ENCODE results near the gene SLC6A1.

GRCh38 chr3:11053926-11054503 lies 61.5 kb downstream of the SLC6A1 start:
- no peak for TF ChIP-seq TAF1 (IDR thresholded peaks at IDR 0.05; ENCODE audit: borderline replicate concordance, insufficient read depth, low read length)
- TF ChIP-seq POLR2AphosphoS5 (IDR thresholded peaks at IDR 0.05; ENCODE audit: low read depth, low read length), result no peak
- no peak for TF ChIP-seq FOXP2 (optimal IDR thresholded peaks at IDR 0.05; ENCODE audit: borderline replicate concordance, extremely low read depth, extremely low read length, insufficient read depth)
- TF ChIP-seq REST (IDR thresholded peaks at IDR 0.05; ENCODE audit: insufficient read depth in 1 of 2, low read depth in 2 of 2, low read length in 2 of 2), result no peak
- TF ChIP-seq SIN3A (IDR thresholded peaks at IDR 0.05; ENCODE audit: borderline replicate concordance, insufficient read depth, low read length), result no peak

Measured in PFSK-1 (cell line).